Posterior vena cava (tissue), 2 donors: ENCODE results near the gene AMZ1. TPM values are rescaled to one million over a fixed set of nuclear protein-coding genes. Genes with fewer than 3 reads are reported as not detected.
"Not testable (repeated sequence)": the region's sequence is repeated elsewhere in the genome, so short reads cannot be mapped to it uniquely, and the experiment has no call there.

Experiments used
- DNase-seq: peaks from one replicate; pipeline ENCODE4 v3.0.0-alpha.2; 2020; ENCODE audit warnings: low spot score
- intact Hi-C, 2 donors: fragments of 100-400 bp; cut with DNase I; formaldehyde crosslinking; loops; one replicate each; pipeline versions ENCODE4 v1.14.1 to v1.14.2; 2022 to 2023
- total RNA-seq, 2 donors: library from RNA; stranded (reverse); fragmentation: NEBNext Ultra II Directional; extraction: Animal tissue kit (Norgen Biotek cat#: 25700); gene quantifications; one replicate each; pipeline ENCODE4 v1.2.1, GENCODE V29; 2021
- donor health status: DM: yes; HTN: yes; CAD: no.
- donor health status: DM: yes; HTN: yes; CAD: no.

AMZ1 gene
- total RNA-seq, 2 donors from 2014 or later, result 0.32 to 1.1 TPM

- DNase-seq, result no peak
- intact Hi-C loops, result no loop called here
Observed at GRCh38 chr7:2717293-2718261, 29.6 kb downstream of the AMZ1 start.

DNA sequence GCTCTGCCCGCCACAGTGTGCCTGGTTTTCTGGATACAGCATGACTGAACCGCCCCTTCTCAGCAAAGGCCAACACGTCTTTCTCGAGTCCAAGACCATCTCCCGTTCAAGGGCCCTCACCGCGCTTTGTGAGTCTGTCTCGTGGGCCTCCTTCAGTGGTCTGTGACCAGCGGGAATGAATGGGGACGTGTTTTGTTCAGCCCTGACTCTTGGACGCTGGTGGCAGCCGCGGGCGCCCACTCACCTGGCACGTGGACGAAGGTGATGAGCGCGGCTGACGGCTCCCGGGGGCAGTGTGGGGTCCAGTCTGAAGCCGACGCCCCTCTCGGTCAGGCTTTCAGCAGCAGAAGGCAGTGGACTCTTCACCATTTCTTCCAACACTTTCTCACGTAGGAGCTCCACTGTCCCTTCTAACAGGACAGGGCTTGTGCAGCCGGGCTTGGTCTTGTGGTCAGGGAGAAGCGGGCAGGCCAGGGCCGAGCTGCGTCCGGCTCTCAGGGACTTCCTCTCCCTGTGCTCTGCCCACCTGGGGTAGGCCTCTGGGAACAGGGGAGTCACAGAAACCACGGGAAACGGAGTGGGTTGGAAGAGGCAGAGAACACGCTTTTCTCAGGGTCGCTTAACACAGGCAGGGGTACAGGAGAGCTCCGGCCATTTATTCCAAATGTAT is 30.4 kb downstream of the AMZ1 start:
- intact Hi-C loops, result no loop called here
- DNase-seq, result no peak

DNA sequence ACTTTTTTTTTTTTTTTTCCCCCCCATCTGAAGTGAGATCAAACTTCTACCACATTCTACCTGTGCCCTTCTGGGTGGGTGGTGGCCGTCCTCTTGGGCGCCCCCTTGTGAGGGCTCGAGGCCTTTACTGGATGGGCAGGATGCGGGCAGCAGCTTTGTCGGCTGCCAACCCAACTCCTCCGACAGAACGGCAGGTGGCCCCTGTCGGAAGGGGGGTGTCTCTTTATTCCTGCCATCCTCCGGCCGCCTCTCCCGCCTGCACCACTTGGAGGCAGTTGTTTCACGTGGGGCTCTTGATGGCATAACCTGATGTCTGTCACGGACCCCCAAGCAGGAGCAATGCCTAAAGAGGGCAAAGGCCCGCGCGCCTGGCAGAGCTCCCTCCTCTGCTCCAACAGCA is 31.0 kb downstream of the AMZ1 start:
- no peak for DNase-seq
- intact Hi-C loops, result no loop called here

GRCh38 chr7:2720024-2720423 is 32.0 kb downstream of the AMZ1 start:
- intact Hi-C loops, result no loop called here
- no peak for DNase-seq

GRCh38 chr7:2721842-2722241 is 33.8 kb downstream of the AMZ1 start:
- intact Hi-C loops, result no loop called here
- peak; percentile 72 for DNase-seq

DNA sequence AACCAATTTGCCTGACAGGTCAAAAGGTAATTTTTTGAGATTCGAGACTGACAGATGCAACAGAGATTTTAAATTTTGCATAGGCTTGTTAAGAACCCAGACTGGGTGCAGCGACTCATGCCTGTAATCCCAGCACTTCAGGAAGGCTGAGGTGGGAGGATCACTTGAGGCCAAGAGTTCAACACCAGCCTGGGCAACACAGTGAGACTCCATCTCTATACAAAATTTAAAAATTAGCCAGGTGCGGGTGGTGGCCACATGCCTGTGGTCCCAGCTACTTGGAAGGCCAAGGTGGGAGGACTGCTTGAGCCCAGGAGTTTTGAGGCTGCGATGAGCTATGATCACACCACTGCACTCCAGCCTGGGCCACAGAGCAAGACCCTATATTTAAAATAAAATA is 34.6 kb downstream of the AMZ1 start:
- intact Hi-C loops, result no loop called here
- DNase-seq, result peak; percentile 17

DNA sequence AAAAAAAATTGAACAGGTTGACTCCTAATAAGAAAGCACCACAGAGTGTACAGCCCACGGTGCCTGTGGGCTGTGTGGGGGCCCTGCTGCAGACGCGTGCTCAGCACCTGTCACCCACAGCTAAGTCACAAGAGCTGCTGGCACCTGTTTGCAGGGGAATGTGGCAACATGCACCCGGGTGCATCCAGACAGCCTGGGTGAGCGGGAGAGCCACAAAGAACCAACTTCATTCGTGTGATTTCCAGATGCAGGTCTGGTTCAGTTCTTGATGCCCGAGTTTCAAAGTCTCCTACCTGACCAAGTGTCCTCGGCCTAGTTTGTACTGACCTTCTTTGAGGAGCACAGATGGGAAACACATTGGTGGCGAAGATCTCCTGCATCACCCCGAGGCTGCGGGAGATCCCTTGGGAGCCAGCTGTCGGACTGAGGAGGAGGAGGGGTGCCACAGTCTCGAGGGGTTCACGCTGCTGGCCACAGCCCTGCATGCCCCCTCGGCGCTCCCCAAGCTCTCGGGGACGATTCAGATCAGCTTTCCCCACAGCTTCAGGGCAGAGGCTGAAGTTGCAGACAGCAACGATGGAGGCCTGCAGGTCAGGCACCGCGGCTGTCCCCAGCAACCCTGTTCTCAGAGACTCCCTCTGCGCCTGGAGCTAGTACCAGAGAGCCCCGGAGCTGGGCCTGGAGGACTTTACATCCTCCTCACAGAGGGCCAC is 35.3 kb downstream of the AMZ1 start:
- intact Hi-C loops, result no loop called here
- DNase-seq, result peak; percentile 76

GRCh38 chr7:2724036-2724435 is 36.0 kb downstream of the AMZ1 start:
- peak; percentile 31 for DNase-seq
- intact Hi-C loops, result not testable (repeated sequence)

- intact Hi-C loops, result no loop called here
- DNase-seq, result peak; percentile 49
Observed at GRCh38 chr7:2724453-2725177, 36.6 kb downstream of the AMZ1 start.

DNA sequence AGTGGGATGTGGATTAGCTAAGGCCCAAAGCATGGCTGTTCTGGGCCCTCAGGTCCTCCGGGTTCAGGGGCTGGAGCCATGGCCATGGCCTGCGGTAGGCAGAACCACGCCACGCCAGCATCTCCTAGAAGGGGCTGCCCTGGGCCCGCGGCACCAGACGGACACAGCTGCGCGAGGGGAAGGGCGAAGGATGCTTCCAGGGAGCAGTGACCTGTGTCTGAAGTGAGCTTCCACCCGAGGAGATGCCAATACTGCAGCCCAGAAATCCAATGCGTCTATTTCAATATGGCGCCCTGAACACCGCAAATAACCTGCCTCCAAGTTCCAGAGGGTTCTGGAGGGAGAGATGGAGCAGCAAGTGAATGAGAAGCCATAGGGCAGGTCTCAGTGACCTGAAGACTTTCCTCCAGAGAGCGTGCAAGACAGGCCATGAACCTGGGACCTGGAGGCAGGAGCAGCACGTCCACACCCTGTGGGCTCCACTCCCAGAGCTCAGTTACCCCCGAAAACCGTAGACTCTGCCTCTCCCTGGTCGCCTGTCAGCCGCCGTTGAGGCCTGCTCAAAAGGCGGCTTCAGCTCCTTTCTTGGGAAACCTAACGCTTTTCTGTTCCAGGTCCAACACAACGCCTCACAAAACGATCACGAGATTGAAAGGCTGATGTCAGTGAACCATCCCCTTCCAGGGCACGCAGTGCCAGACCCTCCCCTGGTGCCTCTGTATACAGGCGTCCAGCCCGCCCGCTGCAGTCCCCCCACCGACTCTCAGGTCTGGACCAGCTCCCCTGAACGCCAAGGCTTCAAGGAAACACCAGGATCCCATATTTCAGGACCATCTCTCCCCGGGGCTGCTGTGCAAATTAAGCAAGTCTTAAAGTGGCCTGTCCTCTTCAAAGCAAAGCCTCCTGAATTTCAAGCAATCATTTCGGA is 37.4 kb downstream of the AMZ1 start:
- intact Hi-C loops, result no loop called here
- peak; percentile 44 for DNase-seq

DNA sequence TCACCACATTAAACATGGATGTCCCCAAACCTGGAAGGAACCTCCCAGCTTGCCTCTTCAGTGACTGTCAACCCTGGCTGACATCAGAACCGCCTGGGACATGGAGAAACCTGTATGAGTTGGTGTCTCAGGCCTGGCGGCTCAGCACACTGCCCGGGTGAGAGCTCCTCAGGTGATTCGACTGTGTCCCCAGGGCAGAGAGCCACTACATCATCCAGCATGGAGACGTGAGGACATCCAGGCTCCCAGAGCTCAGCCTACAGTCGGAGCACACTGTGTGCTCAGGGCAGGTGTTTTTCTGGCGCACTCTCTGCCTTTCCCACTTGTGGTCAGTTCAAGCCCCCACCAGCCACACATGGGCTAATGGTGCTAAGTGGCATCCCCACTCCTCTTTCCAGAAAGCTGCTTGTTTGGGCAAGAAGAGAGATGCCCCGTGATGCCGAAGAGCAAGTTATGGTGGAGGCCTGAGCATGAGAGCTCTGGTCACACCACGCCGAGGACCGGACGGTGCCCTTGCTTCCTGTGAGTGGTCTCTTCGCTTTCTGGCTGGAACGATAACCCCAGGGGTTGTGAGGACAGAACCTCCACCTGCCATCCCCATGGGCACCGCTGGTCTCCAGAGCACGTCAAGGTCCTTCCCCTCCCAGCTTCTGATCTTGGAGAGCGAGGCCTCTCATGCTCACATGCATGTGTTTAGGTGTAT is 38.5 kb downstream of the AMZ1 start:
- intact Hi-C loops, result no loop called here
- peak; percentile 57 for DNase-seq

DNA sequence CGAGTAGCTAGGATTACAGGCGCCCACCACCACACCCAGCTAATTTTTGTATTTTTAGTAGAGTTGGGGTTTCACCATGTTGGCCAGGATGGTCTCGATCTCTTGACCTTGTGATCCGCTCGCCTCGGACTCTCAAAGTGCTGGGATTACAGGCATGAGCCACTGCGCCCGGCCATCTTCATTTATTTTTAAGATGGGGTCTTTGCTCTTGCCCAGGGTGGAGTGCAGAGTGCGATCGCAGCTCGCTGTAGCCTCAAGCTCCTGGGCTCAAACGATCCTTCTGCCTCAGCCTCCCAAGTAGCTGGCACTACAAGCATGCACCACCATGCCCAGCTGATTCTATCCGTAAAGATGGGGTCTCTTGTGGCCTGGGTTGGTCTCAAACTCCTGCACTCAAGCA is 39.2 kb downstream of the AMZ1 start:
- intact Hi-C loops, result not testable (repeated sequence)
- DNase-seq, result peak; percentile 49

DNA sequence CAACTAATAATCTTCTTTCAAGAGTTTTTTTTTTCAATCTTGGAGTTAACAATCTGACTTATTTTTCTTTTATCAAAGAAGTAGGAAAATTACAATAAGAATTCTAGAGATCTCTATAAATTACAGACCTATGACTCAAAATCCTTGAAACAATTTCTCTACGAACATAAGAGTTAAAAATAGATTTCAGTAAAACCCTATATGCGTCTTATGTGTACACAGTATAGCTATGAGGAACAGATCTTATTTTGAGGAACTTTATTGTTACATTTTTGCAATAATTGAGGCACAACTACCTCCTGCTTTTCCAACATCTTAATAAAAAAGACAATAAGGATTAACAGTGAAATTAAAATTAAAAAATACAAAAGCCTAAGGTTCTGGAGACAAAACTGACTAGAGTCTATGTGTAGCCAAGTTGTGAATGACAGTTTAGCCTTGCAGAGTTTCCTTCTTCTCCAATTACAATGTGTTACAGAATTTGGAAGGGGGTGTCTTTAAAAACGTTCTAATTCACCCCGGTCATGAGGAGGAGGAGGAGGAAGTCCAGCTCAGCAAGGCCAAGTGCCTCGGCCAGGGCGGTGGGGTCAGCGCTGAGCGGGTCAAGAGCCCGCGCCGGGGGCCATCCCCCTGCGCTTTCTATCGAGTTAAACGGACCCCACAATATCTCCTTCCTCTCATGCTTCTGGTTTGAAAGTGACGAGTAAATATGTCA is 40.5 kb downstream of the AMZ1 start:
- intact Hi-C loops, result no loop called here
- peak; percentile 75 for DNase-seq

DNA sequence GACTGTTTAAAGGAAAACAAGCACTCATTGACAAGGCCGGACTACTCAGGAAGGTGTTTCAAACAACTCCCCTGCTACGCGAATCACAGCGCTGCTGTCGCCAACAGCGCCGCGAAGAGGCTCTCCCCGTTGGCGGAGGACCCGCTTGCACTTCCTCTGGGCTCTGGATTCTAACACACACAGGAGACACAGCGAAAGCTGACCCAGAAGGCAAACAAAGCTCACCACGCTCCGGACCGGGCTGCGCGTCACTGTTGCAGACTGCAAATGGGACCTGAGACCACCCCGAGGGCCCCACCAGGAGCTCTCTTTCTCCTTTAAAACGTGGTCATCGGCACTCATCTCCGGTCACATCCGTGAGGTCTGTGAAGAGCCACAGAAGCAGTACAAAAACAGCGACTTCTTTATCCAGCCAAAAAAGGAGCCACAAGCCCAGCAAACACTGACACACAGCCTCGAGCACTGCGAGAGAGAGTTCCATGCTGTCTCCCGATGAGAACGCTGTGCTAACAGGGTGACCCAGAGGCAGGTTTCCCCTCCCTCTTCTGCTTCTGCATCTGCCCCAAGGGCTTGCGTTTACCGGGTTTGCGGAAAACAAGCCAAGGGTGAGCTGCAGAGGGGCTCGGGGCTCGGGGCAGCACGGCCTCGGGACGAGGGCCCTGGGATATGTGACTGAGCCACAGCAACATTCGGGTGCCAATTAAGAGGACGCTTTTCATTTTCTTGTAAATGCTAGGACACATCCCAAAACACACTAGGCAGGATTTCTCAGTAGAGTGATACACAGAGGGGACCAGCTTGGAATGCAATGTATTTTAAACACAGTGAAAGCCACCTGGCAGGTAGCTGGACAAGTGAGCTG is 41.3 kb downstream of the AMZ1 start:
- intact Hi-C loops, result no loop called here
- peak; percentile 80 for DNase-seq

DNA sequence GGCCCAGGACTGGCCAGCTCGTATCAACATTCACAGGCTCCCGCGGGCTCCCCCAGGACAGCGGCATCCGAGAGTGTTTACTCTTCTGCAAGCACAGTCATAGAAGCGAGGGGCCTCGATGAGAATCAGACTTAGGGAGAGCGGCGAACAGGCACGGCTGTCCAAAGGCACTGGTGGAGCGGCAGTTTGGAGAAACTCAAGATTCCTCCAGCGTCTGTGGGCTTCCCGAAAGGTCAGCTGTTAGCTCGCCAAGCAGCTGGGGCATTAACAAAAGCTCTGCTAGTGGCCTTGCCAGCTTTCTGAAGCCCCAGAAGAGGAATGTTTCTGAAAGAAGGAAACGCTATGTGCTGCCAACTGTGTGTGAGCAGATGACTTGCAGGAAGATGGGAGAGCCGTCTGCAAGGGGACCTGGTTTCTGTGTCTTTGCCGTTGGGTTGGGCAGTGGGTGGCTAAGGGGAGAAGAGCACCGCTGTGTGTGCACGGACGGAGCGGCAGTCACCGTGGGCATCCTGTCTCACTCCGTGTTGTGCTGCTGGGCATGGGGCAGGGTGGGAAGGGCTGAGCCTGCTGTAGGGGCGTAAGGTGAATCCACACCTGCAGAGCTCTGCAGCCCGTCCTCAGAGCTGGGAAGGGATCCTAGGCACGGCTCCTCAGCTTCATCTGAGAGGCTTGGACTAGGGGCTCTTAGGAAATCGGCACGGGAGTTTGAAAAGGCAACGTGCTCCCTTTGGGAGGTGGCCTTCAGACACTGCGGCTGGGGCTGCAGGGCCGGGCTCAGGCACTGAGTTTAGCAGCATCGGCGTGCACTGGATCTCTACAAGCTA is 42.1 kb downstream of the AMZ1 start:
- peak; percentile 81 for DNase-seq
- intact Hi-C loops, result no loop called here
